Measurements from ENCODE around the gene SMIM35.

SMIM35 gene

DNA sequence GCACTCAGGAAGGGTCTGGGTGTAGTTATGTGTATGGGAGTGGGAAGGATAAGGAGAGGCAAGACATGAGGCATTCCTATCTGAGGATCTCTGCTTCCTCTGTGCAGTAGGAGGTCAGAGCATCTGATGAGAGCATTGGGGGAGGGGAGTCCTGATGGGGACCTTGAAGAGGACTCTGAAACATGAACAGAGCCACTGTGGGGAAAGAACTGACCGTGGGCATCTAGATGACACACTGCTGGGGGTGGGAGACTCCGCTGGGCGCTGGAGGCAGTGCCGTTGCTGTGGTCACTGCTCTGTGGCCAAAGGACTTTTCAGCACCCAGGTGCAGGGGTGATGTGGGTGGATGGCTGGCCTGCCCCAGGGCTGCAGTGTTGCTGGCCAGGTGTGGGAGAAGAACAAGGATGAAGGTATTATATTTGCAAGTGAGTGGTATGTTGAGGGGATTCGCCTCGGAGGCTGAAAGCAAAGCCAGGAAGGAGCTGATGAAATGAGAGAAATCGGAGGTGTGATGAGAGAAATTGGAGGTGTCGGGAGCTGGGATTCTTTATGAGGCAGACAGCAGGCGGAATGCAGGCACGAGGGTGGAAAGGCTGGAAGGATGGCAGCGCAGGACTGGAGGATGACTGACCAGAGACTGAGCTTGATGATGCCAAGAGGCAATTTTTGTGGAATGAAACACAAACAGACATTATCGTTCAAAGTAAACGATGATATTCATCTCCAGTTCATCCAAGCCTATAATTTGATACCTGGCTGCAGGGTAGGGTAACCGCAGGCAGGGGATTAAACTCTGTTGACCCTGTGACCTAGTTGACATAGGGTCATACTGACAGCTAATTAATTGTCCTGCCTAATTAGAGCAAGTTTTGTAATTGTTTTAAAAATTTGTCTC lies 29.3 kb downstream of the SMIM35 start:
- TF ChIP-seq GABPA (IDR thresholded peaks at IDR 0.05; ENCODE audit: low read depth) (no peak), POLR2AphosphoS5 (IDR thresholded peaks at IDR 0.05; ENCODE audit: low read depth) (no peak), SPI1 (IDR thresholded peaks at IDR 0.05; ENCODE audit: borderline replicate concordance, low read depth) (no peak)
- TF ChIP-seq, protein P1, sequence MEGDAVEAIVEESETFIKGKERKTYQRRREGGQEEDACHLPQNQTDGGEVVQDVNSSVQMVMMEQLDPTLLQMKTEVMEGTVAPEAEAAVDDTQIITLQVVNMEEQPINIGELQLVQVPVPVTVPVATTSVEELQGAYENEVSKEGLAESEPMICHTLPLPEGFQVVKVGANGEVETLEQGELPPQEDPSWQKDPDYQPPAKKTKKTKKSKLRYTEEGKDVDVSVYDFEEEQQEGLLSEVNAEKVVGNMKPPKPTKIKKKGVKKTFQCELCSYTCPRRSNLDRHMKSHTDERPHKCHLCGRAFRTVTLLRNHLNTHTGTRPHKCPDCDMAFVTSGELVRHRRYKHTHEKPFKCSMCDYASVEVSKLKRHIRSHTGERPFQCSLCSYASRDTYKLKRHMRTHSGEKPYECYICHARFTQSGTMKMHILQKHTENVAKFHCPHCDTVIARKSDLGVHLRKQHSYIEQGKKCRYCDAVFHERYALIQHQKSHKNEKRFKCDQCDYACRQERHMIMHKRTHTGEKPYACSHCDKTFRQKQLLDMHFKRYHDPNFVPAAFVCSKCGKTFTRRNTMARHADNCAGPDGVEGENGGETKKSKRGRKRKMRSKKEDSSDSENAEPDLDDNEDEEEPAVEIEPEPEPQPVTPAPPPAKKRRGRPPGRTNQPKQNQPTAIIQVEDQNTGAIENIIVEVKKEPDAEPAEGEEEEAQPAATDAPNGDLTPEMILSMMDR (IDR thresholded peaks at IDR 0.05; ENCODE audit: insufficient read depth, low read length), result no peak
- TF ChIP-seq, protein P2, sequence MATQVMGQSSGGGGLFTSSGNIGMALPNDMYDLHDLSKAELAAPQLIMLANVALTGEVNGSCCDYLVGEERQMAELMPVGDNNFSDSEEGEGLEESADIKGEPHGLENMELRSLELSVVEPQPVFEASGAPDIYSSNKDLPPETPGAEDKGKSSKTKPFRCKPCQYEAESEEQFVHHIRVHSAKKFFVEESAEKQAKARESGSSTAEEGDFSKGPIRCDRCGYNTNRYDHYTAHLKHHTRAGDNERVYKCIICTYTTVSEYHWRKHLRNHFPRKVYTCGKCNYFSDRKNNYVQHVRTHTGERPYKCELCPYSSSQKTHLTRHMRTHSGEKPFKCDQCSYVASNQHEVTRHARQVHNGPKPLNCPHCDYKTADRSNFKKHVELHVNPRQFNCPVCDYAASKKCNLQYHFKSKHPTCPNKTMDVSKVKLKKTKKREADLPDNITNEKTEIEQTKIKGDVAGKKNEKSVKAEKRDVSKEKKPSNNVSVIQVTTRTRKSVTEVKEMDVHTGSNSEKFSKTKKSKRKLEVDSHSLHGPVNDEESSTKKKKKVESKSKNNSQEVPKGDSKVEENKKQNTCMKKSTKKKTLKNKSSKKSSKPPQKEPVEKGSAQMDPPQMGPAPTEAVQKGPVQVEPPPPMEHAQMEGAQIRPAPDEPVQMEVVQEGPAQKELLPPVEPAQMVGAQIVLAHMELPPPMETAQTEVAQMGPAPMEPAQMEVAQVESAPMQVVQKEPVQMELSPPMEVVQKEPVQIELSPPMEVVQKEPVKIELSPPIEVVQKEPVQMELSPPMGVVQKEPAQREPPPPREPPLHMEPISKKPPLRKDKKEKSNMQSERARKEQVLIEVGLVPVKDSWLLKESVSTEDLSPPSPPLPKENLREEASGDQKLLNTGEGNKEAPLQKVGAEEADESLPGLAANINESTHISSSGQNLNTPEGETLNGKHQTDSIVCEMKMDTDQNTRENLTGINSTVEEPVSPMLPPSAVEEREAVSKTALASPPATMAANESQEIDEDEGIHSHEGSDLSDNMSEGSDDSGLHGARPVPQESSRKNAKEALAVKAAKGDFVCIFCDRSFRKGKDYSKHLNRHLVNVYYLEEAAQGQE (IDR thresholded peaks at IDR 0.05; ENCODE audit: insufficient replicate concordance, low read depth), result no peak
- peaks cover 4% of the 10 kb centered on the region for H3K27me3 ChIP-seq (ENCODE audit: insufficient read depth, poor library complexity, severe bottlenecking)
- H3K27ac ChIP-seq (replicated peaks), result no peak overlapping the region
- DNase-seq (ENCODE audit: low read depth in 1 of 2, low spot score in 1 of 2), result no peak
- no peak overlapping the region for H3K4me3 ChIP-seq (replicated peaks; ENCODE audit: insufficient read depth, low read length)

DNA sequence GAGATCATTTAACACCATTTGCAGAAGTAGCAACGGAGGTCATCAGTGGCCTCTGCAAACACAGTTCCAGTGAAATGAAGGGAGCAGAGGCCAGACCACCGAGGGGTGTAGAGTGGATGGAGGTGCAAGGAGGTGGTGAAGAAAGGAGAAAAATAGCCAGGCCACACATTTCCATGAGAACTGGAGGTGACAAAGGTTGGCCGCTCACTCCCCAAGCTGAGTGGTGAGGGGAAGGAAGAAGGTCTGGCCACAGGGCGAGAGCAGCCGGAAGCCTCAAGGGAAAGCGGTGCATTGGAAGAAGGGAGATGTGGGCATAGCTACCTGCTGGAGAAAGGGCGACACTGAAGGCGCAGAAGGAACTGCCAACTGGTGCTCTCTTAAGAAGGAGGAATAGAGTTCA lies 30.0 kb downstream of the SMIM35 start:
- peak in 1 of 2 experiments; percentile 26 for DNase-seq (ENCODE audit: low read depth in 1 of 2, low spot score in 1 of 2)
- Histone ChIP-seq H3K27ac (replicated peaks) (no peak overlapping the region), H3K27me3 (ENCODE audit: insufficient read depth, poor library complexity, severe bottlenecking) (peaks cover 4% of the 10 kb centered on the region), H3K4me3 (replicated peaks; ENCODE audit: insufficient read depth, low read length) (no peak overlapping the region)
- TF ChIP-seq, protein P1 (IDR thresholded peaks at IDR 0.05; ENCODE audit: insufficient read depth, low read length), result no peak
- TF ChIP-seq GABPA (IDR thresholded peaks at IDR 0.05; ENCODE audit: low read depth) (no peak), POLR2AphosphoS5 (IDR thresholded peaks at IDR 0.05; ENCODE audit: low read depth) (no peak), SPI1 (IDR thresholded peaks at IDR 0.05; ENCODE audit: borderline replicate concordance, low read depth) (no peak)
- TF ChIP-seq, protein P2 (IDR thresholded peaks at IDR 0.05; ENCODE audit: insufficient replicate concordance, low read depth), result no peak

DNA sequence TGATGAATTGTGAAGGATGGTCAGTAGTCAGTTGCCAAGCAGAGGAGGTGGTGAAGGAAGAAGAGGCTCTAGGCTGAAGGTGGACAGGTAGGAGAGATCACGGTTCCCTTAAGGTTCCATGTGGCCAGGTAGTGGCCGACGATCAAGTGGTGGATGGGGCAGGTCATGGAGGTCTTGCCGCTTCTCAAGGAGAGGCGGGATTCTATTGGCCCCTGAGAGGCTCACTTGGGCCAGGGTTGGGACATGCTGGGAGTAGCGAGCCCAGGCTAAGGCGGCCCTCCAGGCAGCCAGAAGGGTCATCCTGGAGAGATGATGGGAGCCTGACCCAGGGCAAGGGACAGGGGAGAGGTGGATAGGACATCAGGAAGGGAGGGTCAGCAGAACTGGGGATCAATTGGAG lies 30.8 kb downstream of the SMIM35 start:
- TF ChIP-seq, protein P2 (IDR thresholded peaks at IDR 0.05; ENCODE audit: insufficient replicate concordance, low read depth), result no peak
- no peak for TF ChIP-seq POLR2AphosphoS5 (IDR thresholded peaks at IDR 0.05; ENCODE audit: low read depth)
- TF ChIP-seq, protein P1 (IDR thresholded peaks at IDR 0.05; ENCODE audit: insufficient read depth, low read length), result no peak
- TF ChIP-seq SPI1 (IDR thresholded peaks at IDR 0.05; ENCODE audit: borderline replicate concordance, low read depth), result no peak
- TF ChIP-seq GABPA (IDR thresholded peaks at IDR 0.05; ENCODE audit: low read depth), result no peak
- H3K27ac ChIP-seq (replicated peaks), result no peak overlapping the region
- DNase-seq (ENCODE audit: low read depth in 1 of 2, low spot score in 1 of 2), result no peak

More for the DNA sequence above, 30.8 kb downstream of the SMIM35 start:
- Histone ChIP-seq H3K27me3 (ENCODE audit: insufficient read depth, poor library complexity, severe bottlenecking) (peaks cover 4% of the 10 kb centered on the region), H3K4me3 (replicated peaks; ENCODE audit: insufficient read depth, low read length) (no peak overlapping the region)

Data from HL-60 (cell line).